ENCODE results near the gene NDUFV1. TPM values are rescaled to one million over a fixed set of nuclear protein-coding genes. Genes with fewer than 3 reads are reported as not detected.
"Not testable (repeated sequence)": the region's sequence is repeated elsewhere in the genome, so short reads cannot be mapped to it uniquely, and the experiment has no call there.

The NDUFV1 gene
- total RNA-seq, 1 experiment from 2014 or later, result 412 TPM

DNA sequence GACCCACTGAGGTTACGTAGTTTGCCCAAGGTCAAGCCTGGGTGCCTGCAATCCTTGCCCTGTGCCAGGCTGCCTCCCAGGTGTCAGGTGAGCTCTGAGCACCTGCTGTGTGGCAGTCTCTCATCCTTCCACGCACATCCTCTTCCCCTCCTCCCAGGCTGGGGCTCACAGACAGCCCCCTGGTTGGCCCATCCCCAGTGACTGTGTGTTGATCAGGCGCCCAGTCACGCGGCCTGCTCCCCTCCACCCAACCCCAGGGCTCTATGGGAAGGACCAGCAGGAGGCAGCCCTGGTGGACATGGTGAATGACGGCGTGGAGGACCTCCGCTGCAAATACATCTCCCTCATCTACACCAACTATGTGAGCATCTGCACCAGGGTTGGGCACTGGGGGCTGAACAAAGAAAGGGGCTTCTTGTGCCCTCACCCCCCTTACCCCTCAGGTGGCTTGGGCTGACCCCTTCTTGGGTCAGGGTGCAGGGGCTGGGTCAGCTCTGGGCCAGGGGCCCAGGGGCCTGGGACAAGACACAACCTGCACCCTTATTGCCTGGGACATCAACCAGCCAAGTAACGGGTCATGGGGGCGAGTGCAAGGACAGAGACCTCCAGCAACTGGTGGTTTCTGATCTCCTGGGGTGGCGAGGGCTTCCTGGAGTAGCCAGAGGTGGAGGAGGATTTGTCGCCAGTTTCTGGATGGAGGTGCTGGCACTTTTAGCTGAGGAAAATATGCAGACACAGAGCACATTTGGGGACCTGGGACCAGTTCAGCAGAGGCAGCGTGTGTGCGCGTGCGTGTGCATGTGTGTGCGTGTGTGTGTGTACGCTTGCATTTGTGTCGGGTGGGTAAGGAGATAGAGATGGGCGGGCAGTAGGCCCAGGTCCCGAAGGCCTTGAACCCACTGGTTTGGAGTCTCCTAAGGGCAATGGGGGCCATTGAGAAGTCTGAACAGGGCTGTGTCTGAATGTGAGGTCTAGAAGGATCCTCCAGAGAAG is 21.6 kb upstream of the NDUFV1 start:
- DNase-seq (ENCODE audit: low spot score), result no peak

GRCh38 chr11:67585911-67586310 is 20.8 kb upstream of the NDUFV1 start:
- in situ Hi-C loops (cut with HindIII; ENCODE audit: low sequenced_read_pairs), result no loop called here
- DNase-seq (ENCODE audit: low spot score), result no peak

More for the DNA sequence above, 21.6 kb upstream of the NDUFV1 start:
- in situ Hi-C loops (cut with HindIII; ENCODE audit: low sequenced_read_pairs), result no loop called here

DNA sequence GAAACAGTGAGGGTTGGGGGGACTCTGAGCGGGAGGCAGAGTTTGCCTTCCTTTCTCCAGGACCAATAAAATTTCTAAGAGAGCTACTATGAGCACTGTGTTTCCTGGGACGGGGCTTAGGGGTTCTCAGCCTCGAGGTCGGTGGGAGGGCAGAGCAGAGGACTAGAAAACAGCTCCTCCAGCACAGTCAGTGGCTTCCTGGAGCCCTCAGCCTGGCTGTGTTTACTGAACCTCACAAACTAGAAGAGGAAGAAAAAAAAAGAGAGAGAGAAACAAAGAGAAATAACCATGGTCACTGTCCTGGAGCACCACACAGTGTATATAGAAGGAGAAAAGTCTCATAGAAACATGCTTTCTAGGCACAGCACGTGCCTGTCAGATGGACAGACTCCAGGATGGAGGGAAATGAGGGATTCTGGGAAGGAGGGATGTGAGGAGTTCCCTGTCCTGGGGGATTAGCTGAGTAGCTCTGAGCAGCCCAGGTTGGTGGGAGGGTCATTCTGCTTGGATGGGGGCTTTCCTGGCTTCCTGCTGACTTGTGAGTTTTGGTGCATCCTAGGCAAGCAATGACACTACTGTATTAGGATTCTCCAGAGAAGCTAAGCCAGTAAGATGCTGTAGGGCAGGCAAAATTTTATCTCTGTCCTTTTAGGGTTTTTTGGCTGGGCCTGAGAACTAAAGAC is 20.0 kb upstream of the NDUFV1 start:
- in situ Hi-C loops (cut with HindIII; ENCODE audit: low sequenced_read_pairs), result no loop called here
- DNase-seq (ENCODE audit: low spot score), result no peak

GRCh38 chr11:67588136-67588503 is 18.6 kb upstream of the NDUFV1 start:
- DNase-seq (ENCODE audit: low spot score), result no peak
- in situ Hi-C loops (cut with HindIII; ENCODE audit: low sequenced_read_pairs), result no loop called here

- DNase-seq (ENCODE audit: low spot score); in situ Hi-C loops (cut with HindIII; ENCODE audit: low sequenced_read_pairs): not testable (repeated sequence)
These were observed 17.8 kb upstream of the NDUFV1 start for GRCh38 chr11:67588899-67589415.

DNA sequence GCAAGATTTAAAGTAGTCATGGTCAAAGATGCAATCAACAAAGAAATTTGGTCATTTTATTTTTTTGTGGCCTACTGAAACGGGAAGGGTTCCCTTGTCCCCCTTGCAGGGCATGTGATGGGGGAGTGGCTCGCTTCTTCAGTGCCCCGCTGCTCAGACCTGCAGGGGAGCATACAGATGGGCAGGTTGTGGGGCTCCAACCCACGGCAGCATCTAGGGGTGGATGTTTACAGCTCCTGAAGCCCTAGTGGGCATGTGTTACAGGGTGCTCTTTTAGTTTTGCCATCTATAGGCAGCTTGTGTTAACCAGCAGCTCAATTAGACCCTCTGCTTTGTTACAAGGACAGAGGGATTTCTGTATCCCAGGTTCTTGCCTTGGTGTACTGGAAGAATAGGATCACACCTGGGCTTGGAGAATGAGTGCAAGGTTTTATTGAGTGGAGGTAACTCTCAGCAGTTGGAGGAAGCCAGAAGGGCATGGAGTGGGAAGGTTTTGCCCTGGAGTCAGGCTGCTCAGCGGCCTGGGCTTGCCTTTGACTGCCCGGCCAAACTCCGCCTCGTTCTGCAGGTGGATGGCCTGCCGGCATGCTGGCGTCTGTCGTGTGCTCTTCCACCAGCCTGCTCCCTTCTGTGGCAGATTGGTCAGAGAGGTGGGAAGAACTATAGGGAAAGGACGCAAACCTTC is 13.7 kb upstream of the NDUFV1 start:
- DNase-seq (ENCODE audit: low spot score), result no peak
- in situ Hi-C loops (cut with HindIII; ENCODE audit: low sequenced_read_pairs), result no loop called here

DNA sequence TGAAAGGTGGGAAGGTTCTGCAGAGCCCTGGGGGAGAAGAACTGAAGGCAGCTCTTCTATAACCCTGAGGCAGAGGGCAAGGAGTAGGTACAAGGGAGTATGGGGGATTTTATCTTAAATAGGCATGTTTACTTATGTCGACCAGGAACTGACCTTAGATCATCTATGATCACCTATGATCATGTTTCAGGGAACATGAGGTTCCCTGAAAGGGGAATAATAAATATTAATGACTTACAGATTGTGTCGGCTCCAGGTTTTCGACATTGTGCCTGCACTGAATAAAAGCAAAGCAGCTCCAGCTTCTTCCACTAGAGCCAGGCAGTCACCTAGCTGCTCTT is 13.2 kb upstream of the NDUFV1 start:
- in situ Hi-C loops (cut with HindIII; ENCODE audit: low sequenced_read_pairs), result no loop called here
- no peak for DNase-seq (ENCODE audit: low spot score)

DNA sequence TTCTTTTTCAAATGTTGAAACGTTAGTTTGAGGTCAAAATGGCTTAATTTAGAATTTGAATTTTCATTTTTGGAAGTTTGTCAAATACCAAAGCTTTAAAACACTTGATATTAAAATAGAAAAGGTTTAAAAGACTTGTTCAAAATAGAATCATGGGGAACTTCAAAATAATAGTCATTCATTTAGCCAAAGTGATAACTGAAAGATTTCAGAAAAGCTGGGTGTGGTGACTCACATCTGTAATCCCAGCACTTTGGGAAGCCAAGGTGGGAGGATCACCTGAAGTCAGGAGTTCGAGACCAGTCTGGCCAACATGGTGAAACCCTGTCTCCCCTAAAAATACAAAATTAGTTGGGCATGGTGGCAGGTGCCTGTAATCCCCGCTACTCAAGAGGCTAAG is 12.3 kb upstream of the NDUFV1 start:
- in situ Hi-C loops (cut with HindIII; ENCODE audit: low sequenced_read_pairs), result no loop called here
- no peak for DNase-seq (ENCODE audit: low spot score)

- in situ Hi-C loops (cut with HindIII; ENCODE audit: low sequenced_read_pairs), result no loop called here
- DNase-seq (ENCODE audit: low spot score), result no peak
These were observed 9.9 kb upstream of the NDUFV1 start for GRCh38 chr11:67596753-67597300.

DNA sequence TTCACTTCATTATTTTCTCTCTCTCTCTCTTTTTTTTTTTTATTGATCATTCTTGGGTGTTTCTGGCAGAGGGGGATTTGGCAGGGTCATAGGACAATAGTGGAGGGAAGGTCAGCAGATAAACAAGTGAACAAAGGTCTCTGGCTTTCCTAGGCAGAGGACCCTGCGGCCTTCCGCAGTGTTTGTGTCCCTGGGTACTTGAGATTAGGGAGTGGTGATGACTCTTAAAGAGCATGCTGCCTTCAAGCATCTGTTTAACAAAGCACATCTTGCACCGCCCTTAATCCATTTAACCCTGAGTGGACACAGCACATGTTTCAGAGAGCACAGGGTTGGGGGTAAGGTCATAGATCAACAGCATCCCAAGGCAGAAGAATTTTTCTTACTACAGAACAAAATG is 9.3 kb upstream of the NDUFV1 start:
- in situ Hi-C loops (cut with HindIII; ENCODE audit: low sequenced_read_pairs); DNase-seq (ENCODE audit: low spot score): not testable (repeated sequence)

GRCh38 chr11:67597963-67598362 is 8.8 kb upstream of the NDUFV1 start:
- DNase-seq (ENCODE audit: low spot score); in situ Hi-C loops (cut with HindIII; ENCODE audit: low sequenced_read_pairs): not testable (repeated sequence)

DNA sequence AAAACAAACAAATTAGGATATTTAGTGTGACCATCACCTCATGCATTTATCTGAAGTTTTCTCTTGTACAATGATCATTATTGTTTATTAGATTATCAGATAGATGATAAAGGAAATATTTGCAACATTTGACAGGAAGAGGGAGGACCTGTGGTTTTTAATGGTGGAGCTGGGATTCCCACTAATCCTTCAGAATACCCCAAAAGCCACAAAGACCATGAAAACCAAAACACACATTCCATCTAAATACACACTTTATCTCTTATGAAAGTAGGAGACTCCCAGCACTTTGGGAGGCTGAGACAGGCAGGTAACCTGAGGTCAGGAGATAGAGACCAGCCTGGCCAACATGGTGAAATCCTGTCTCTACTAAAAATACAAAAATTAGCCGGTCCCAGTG is 7.6 kb upstream of the NDUFV1 start:
- DNase-seq (ENCODE audit: low spot score), result no peak
- in situ Hi-C loops (cut with HindIII; ENCODE audit: low sequenced_read_pairs), result no loop called here

DNA sequence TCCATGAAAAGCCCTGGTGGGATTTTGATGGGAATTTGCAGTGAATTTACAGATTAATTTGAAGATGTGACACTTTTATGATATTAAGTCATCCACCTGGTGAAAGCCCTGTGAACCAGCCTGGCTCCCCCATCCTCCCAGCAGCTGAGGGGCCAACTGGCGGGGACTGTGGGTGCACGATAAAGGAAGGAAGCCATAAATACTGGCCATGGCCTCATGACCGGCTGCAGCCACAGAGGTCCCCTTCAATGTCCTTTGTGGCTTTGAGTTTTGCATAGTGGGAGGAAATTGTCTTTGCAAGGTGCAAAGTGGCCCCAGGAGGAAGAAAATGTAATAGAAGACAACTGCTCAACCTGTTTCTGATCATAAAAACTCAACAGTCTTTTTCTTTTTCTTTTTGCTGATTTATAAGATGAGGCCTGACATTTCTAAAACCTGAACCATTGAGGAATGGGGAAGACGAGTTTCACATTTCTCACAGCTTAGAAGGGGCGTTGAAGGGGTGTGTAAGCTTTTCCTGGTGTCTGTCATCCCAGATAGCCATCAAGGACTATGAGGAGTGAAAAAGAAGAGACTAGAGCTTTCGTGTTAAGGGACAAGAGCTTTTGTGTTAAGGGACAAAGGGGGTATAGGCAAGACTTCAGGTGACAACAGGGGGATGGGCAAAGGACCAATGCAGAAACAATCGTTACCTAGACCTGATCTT is 6.3 kb upstream of the NDUFV1 start:
- no peak for DNase-seq (ENCODE audit: low spot score)
- in situ Hi-C loops (cut with HindIII; ENCODE audit: low sequenced_read_pairs), result no loop called here

- no peak for DNase-seq (ENCODE audit: low spot score)
- in situ Hi-C loops (cut with HindIII; ENCODE audit: low sequenced_read_pairs), result no loop called here
These were observed 5.6 kb upstream of the NDUFV1 start for GRCh38 chr11:67601098-67601497.

DNA sequence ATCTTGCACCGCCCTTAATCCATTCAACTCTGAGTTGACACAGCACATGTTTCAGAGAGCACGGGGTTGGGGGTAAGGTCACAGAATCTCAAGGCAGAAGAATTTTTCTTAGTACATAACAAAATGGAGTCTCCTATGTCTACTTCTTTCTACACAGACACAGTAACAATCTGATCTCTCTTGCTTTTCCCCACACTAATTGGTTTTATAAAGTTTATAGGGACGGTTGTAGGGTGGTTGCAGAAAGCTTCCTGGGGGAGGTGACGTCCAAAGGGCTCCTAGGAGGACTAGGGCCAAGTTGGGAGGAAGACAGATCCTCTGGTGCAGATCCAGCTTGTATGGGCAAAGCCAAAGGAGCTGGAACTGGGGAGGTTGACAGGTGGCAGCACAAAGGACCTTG is 2.6 kb upstream of the NDUFV1 start:
- in situ Hi-C loops (cut with HindIII; ENCODE audit: low sequenced_read_pairs), result not testable (repeated sequence)

GRCh38 chr11:67604815-67605214 is 1.9 kb upstream of the NDUFV1 start:
- in situ Hi-C loops (cut with HindIII; ENCODE audit: low sequenced_read_pairs), result no loop called here
- no peak for DNase-seq (ENCODE audit: low spot score)

More for the DNA sequence above, 2.6 kb upstream of the NDUFV1 start:
- not testable (repeated sequence) for DNase-seq (ENCODE audit: low spot score)

DNA sequence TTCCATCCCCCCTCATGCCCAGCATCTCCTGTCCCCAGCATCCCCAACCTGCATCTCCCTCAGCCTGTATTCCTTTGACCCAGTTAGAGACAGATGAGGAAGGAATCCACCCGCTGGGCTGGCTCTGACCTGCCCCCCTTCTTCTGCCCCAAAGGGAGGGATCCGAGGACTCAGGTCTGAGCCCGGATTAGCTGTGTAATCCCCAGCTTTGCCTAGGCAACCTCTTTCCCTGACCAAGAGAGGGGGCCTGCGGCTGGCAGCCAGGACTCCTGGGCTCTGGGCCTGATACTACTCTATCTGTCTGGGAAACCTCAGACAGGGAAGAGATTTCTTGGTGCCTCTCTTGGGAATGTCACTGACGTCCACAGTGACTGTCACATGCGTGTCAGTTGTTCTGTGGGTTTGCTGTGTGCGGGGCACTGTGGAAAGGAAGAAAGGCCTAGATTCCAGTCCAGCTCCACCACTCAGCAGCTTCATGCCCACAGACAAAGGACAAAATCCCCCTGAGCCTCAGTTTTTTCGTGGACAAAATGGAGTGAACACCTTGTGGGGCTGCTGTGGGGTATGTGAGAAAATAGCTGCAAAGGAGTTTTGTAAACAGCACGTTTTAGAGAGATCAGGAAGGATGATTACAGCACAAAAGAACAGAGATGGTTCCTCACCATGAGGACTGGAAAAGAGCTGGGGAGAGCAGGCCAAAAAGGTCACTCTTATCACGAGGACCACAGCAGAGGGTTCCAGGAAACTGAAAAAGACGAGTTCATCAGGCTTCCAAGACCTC is 1.3 kb upstream of the NDUFV1 start:
- peak; percentile 26 for DNase-seq (ENCODE audit: low spot score)
- in situ Hi-C loops (cut with HindIII; ENCODE audit: low sequenced_read_pairs), result no loop called here

- DNase-seq (ENCODE audit: low spot score), result no peak
- in situ Hi-C loops (cut with HindIII; ENCODE audit: low sequenced_read_pairs), result no loop called here
These were observed 644 bp upstream of the NDUFV1 start for GRCh38 chr11:67606093-67606491.

Data from G401 (cell line).